Body of pancreas (tissue), 4 donors: ENCODE measurements around the gene KCNQ5. TPM values are rescaled to one million over a fixed set of nuclear protein-coding genes. Genes with fewer than 3 reads are reported as not detected.
"Not testable (repeated sequence)": the region's sequence is repeated elsewhere in the genome, so short reads cannot be mapped to it uniquely, and the experiment has no call there.

Source experiments
- ATAC-seq: fragments of 150-250 bp; one replicate; pipeline ENCODE4 v1.9.1; 2016
- DNase-seq, 4 donors: peaks; one replicate each; pipeline ENCODE4 v3.0.0-alpha.2; 2019
- H3K27ac ChIP-seq, 4 donors: fragments of 200-600 bp; sonication (generic); 1 replicate in 3 of 4; 2 replicates in 1 of 4; pipeline versions ENCODE4 v1.5.1 to v1.6.1; 2016 to 2019; ENCODE audit warnings: mild to moderate bottlenecking in 1 of 4, mixed read lengths in 1 of 4, moderate library complexity in 1 of 4
- H3K27me3 ChIP-seq, 2 donors: fragments of 200-600 bp; sonication (generic); one replicate each; pipeline ENCODE4 v1.6.0; 2016; ENCODE audit warnings: mild to moderate bottlenecking in 1 of 2
- H3K36me3 ChIP-seq, 2 donors: fragments of 200-600 bp; sonication (generic); replicated peaks in 1 of 2; 2 replicates each; pipeline ENCODE4 v1.5.1; 2016; ENCODE audit warnings: low read depth in 2 of 2; ENCODE audit not compliant: insufficient read depth in 1 of 2
- H3K4me1 ChIP-seq: fragments of 200-600 bp; sonication (generic); one replicate; pipeline ENCODE4 v1.6.0; 2016
- H3K4me3 ChIP-seq, 2 donors: fragments of 200-600 bp; sonication (generic); 1 replicate in 1 of 2; 2 replicates in 1 of 2; pipeline ENCODE4 v1.5.1; 2016 to 2019
- H3K9me3 ChIP-seq, 3 donors: fragments of 200-600 bp; sonication (generic); 1 replicate in 2 of 3; 2 replicates in 1 of 3; pipeline ENCODE4 v1.5.1; 2016
- CTCF ChIP-seq, 7 experiments: fragments of 450-650 bp in 4 of 7; fragments of 200-600 bp in 3 of 7; sonication (generic) in 3 of 7; IDR thresholded peaks; one replicate each; pipeline ENCODE4 v1.5.1; 2016 to 2019; ENCODE audit warnings: antibody characterized with exemption in 7 of 7
- POLR2A ChIP-seq, 3 donors: fragments of 450-650 bp; IDR thresholded peaks; one replicate each; pipeline ENCODE4 v1.6.1; 2016; ENCODE audit warnings: antibody characterized with exemption in 3 of 3, mild to moderate bottlenecking in 2 of 3
- WGBS, 2 donors: methylation state at CpG; one replicate each; pipeline ENCODE4 v1.1.5; 2017; 5-methylcytosine and 5-hydroxymethylcytosine counted together
- intact Hi-C: fragments of 100-400 bp; cut with DNase I; formaldehyde crosslinking; loops from one replicate; pipeline ENCODE4 v1.15.1; 2023
- total RNA-seq, 2 donors: library from RNA; depleted of rRNA; stranded (reverse); fragments of >200 nt; gene quantifications; one replicate each; pipeline ENCODE4 v1.1.0, GENCODE V29; 2016

Gene KCNQ5
- total RNA-seq, 2 donors from 2014 or later = 1.0 to 1.6 TPM

GRCh38 chr6:72890233-72890632 lies 268.4 kb downstream of the KCNQ5 start:
- H3K27ac ChIP-seq = no peak overlapping the region
- H3K27me3 ChIP-seq = no peaks in the 10 kb centered on the region
- DNase-seq (no peak), ATAC-seq (no peak)
- no peaks in the 10 kb centered on the region for H3K36me3 ChIP-seq
- intact Hi-C loops = no loop called here
- 75 to 78% methylated on average over 1 of the region's 1 CpG for WGBS, 2 donors
- no peak overlapping the region for H3K4me3 ChIP-seq
- no peaks in the 10 kb centered on the region for H3K9me3 ChIP-seq
- TF ChIP-seq CTCF (IDR thresholded peaks at IDR 0.05) (no peak), POLR2A (IDR thresholded peaks at IDR 0.05) (no peak)
- H3K4me1 ChIP-seq = no peaks in the 10 kb centered on the region

GRCh38 chr6:72890671-72891070 lies 268.8 kb downstream of the KCNQ5 start:
- DNase-seq = no peak
- Histone ChIP-seq H3K4me1 (no peaks in the 10 kb centered on the region), H3K27me3 (no peaks in the 10 kb centered on the region), H3K27ac (no peak overlapping the region), H3K4me3 (no peak overlapping the region), H3K9me3 (no peaks in the 10 kb centered on the region), H3K36me3 (no peaks in the 10 kb centered on the region)
- TF ChIP-seq POLR2A (IDR thresholded peaks at IDR 0.05) = no peak
- no peak for TF ChIP-seq CTCF (IDR thresholded peaks at IDR 0.05)
- intact Hi-C loops = no loop called here
- no peak for ATAC-seq

- intact Hi-C loops = no loop called here
- Histone ChIP-seq H3K27ac (no peak overlapping the region), H3K27me3 (no peaks in the 10 kb centered on the region), H3K36me3 (no peaks in the 10 kb centered on the region), H3K4me1 (no peaks in the 10 kb centered on the region), H3K4me3 (no peak overlapping the region), H3K9me3 (no peaks in the 10 kb centered on the region)
- no peak for TF ChIP-seq POLR2A (IDR thresholded peaks at IDR 0.05)
- TF ChIP-seq CTCF (IDR thresholded peaks at IDR 0.05) = no peak
- WGBS, 2 donors = 88% methylated on average over 1 of the region's 1 CpG
- ATAC-seq = no peak
- no peak for DNase-seq
Observed at GRCh38 chr6:72892901-72893300, 271.0 kb downstream of the KCNQ5 start.

GRCh38 chr6:72894091-72894490 lies 272.2 kb downstream of the KCNQ5 start:
- TF ChIP-seq POLR2A (IDR thresholded peaks at IDR 0.05) (no peak), CTCF (IDR thresholded peaks at IDR 0.05) (no peak)
- 13 to 18% methylated on average over 2 of the region's 2 CpGs for WGBS, 2 donors
- ATAC-seq (no peak), DNase-seq (no peak)
- no peaks in the 10 kb centered on the region for H3K4me1 ChIP-seq
- intact Hi-C loops = no loop called here
- H3K9me3 ChIP-seq = no peaks in the 10 kb centered on the region
- H3K4me3 ChIP-seq = no peak overlapping the region
- H3K27me3 ChIP-seq = no peaks in the 10 kb centered on the region
- no peaks in the 10 kb centered on the region for H3K36me3 ChIP-seq
- H3K27ac ChIP-seq = no peak overlapping the region

- 49 to 61% methylated on average over 3 of the region's 3 CpGs for WGBS, 2 donors
Observed at GRCh38 chr6:72898313-72898712, 276.4 kb downstream of the KCNQ5 start.

More at GRCh38 chr6:72898313-72898712, 276.4 kb downstream of the KCNQ5 start:
- H3K4me1 ChIP-seq, H3K27ac ChIP-seq, DNase-seq, intact Hi-C loops, H3K36me3 ChIP-seq, H3K27me3 ChIP-seq, H3K9me3 ChIP-seq, H3K4me3 ChIP-seq, ATAC-seq: not testable (repeated sequence)
